ENCODE results near the gene NKD2. TPM values are rescaled to one million over a fixed set of nuclear protein-coding genes. Genes with fewer than 3 reads are reported as not detected.

Gene NKD2
- total RNA-seq, 1 donor = 2.2 TPM

DNA sequence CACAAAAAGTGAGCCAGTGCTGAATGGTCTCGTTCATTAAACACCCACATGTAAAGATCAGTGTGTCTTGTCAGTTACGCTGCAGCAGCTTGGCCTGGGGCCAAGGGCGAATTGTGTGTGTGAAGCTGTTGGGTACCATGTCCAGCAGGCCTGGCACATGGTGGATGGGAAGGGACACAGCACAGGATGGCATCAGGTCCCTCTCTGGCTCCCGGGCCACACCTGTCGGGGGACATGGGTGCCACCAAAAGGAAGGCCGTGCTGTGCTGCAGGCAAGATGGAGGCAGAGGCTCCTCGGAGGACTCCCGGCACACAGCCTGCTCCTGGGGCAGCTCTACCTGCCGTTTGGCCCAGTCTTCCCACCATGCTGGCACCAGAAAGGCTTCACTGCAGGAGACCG is 32.0 kb downstream of the NKD2 start:
- DNase-seq (ENCODE audit: low read depth) = no peak
- no peak overlapping the region for H3K4me3 ChIP-seq (ENCODE audit: low read depth, low read length)
- no peak for TF ChIP-seq CTCF (IDR thresholded peaks at IDR 0.05; ENCODE audit: insufficient read depth, low read depth, low read length)

- DNase-seq (ENCODE audit: low read depth) = no peak
- TF ChIP-seq CTCF (IDR thresholded peaks at IDR 0.05; ENCODE audit: insufficient read depth, low read depth, low read length) = no peak
- H3K4me3 ChIP-seq (ENCODE audit: low read depth, low read length) = no peak overlapping the region
Measured at GRCh38 chr5:1041225-1042143, 32.9 kb downstream of the NKD2 start.

- no peak overlapping the region for H3K4me3 ChIP-seq (ENCODE audit: low read depth, low read length)
- TF ChIP-seq CTCF (IDR thresholded peaks at IDR 0.05; ENCODE audit: insufficient read depth, low read depth, low read length) = no peak
- no peak for DNase-seq (ENCODE audit: low read depth)
Measured at GRCh38 chr5:1042626-1043025, 34.0 kb downstream of the NKD2 start.

DNA sequence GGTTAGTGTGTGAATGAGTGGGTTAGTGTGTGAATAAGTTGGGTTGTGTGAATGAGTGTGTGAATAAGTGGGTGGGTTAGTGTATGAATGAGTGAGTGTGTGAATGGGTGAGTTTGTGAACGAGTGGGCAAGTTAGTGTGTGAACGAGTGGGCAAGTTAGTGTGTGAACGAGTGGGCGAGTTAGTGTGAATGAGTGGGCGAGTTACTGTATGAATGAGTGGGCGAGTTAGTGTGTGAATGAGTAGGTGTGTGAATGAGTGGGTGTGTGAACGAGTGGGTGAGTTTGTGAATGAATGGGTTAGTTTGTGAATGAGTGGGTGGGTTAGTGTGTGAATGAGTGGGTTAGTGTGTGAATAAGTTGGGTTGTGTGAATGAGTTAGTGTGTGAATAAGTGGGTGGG is 34.7 kb downstream of the NKD2 start:
- no peak for DNase-seq (ENCODE audit: low read depth)
- no peak overlapping the region for H3K4me3 ChIP-seq (ENCODE audit: low read depth, low read length)
- TF ChIP-seq CTCF (IDR thresholded peaks at IDR 0.05; ENCODE audit: insufficient read depth, low read depth, low read length) = no peak

DNA sequence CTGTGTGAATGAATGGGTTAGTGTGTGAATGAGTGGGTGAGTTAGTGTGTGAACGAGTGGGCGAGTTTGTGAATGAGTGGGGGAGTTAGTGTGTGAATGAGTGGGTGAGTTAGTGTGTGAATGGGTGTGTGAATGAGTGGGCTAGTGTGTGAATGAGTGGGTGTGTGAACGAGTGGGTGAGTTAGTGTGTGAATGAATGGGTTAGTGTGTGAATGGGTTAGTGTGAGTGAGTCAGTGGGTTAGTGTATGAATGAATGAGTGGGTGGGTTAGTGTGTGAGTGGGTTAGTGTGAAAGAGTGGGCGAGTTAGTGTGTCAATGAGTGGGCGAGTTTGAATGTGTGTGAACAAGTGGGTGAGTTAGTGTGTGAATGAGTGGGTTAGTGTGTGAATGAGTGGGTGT is 35.5 kb downstream of the NKD2 start:
- no peak for TF ChIP-seq CTCF (IDR thresholded peaks at IDR 0.05; ENCODE audit: insufficient read depth, low read depth, low read length)
- no peak overlapping the region for H3K4me3 ChIP-seq (ENCODE audit: low read depth, low read length)
- no peak for DNase-seq (ENCODE audit: low read depth)

DNA sequence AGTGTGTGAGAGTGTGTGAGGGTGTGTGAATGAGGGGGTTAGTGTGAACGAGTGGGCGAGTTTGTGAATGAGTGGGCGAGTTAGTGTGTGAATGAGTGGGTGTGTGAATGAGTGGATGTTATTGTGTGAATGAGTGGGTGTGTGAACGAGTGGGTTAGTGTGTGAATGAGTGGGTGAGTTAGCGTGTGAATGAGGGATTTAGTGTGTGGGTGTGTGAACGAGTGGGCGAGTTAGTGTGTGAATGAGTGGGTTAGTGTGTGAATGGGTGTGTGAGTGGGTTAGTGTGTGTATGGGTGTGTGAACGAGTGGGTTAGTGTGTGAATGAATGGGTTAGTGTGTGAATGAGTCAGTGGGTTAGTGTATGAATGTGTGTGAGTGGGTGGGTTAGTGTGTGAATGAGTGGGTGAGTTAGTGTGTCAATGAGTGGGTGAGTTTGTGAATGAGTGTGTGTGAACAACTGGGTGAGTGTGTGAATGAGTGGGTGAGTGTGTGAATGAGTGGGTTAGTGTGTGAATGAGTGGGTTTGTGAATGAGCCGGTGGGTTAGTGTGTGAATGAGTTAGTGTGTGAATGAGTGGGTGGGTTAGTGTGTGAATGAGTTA is 37.5 kb downstream of the NKD2 start:
- DNase-seq (ENCODE audit: low read depth) = no peak
- no peak overlapping the region for H3K4me3 ChIP-seq (ENCODE audit: low read depth, low read length)
- TF ChIP-seq CTCF (IDR thresholded peaks at IDR 0.05; ENCODE audit: insufficient read depth, low read depth, low read length) = no peak

All from fibroblast of villous mesenchyme (primary cell).